Measurements from ENCODE around the gene CCDC107. TPM values are rescaled to one million over a fixed set of nuclear protein-coding genes. Genes with fewer than 3 reads are reported as not detected.

The CCDC107 gene
- total and polyA plus RNA-seq, 2 of the 13 experiments (the other 11 are each of a cell fraction or from before 2014, with no cell fraction given) = 7.1 to 15.2 TPM

- TF ChIP-seq NFAT5 (CRISPR knock-in tag; IDR thresholded peaks at IDR 0.05) (no peak), DPF2 (CRISPR knock-in tag; IDR thresholded peaks at IDR 0.05; ENCODE audit: borderline replicate concordance, low read depth) (peak; percentile 37; the same call in 1 of the 2 replicates), ZNF17 (CRISPR knock-in tag; IDR thresholded peaks at IDR 0.05) (no peak), ETV5 (CRISPR knock-in tag; IDR thresholded peaks at IDR 0.05; ENCODE audit: borderline replicate concordance) (peak; percentile 78), CCAR2 (optimal IDR thresholded peaks at IDR 0.05; ENCODE audit: low read depth, low read length) (no peak), CHD4 (IDR thresholded peaks at IDR 0.05; ENCODE audit: borderline replicate concordance, low read length) (no peak), ARHGAP35 (CRISPR knock-in tag; IDR thresholded peaks at IDR 0.05; ENCODE audit: borderline replicate concordance) (no peak), TGIF2 (CRISPR knock-in tag; IDR thresholded peaks at IDR 0.05) (no peak; the same call in 1 of the 2 replicates), CENPT (CRISPR knock-in tag; IDR thresholded peaks at IDR 0.05; ENCODE audit: low read depth) (no peak), KAT7 (CRISPR knock-in tag; IDR thresholded peaks at IDR 0.05; ENCODE audit: borderline replicate concordance) (no peak), PHF8 (CRISPR knock-in tag; IDR thresholded peaks at IDR 0.05) (peak; percentile 23; the same call in 1 of the 2 replicates), ZNF615 (CRISPR knock-in tag; IDR thresholded peaks at IDR 0.05; ENCODE audit: borderline replicate concordance) (no peak), ZC3H13 (CRISPR knock-in tag; IDR thresholded peaks at IDR 0.05) (no peak), KAT2B (IDR thresholded peaks at IDR 0.05; ENCODE audit: borderline replicate concordance, low read depth, low read length) (no peak), PCBP1 (IDR thresholded peaks at IDR 0.05; ENCODE audit: borderline replicate concordance, low read depth, low read length) (no peak), CEBPG (CRISPR knock-in tag; IDR thresholded peaks at IDR 0.05) (0 out of 2 replicates have a peak, but pooled peaks have one; percentile 13), CC2D1A (CRISPR knock-in tag; IDR thresholded peaks at IDR 0.05) (no peak), HNF1B (CRISPR knock-in tag; IDR thresholded peaks at IDR 0.05) (peak; percentile 23; the same call in 1 of the 2 replicates), RFXAP (CRISPR knock-in tag; IDR thresholded peaks at IDR 0.05; ENCODE audit: borderline replicate concordance) (no peak), SP140L (CRISPR knock-in tag; IDR thresholded peaks at IDR 0.05; ENCODE audit: borderline replicate concordance) (no peak)
- TF ChIP-seq, protein P1, sequence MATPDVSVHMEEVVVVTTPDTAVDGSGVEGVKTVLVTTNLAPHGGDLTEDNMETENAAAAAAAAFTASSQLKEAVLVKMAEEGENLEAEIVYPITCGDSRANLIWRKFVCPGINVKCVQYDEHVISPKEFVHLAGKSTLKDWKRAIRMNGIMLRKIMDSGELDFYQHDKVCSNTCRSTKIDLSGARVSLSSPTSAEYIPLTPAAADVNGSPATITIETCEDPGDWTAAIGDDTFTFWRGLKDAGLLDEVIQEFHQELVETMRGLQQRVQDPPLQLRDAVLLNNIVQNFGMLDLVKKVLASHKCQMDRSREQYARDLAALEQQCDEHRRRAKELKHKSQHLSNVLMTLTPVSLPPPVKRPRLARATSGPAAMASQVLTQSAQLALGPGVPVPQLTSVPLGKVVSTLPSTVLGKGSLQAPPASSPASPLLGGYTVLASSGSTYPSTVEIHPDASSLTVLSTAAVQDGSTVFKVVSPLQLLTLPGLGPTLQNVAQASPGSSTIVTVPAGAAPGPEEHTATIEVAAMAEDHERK (CRISPR knock-in tag; IDR thresholded peaks at IDR 0.05; ENCODE audit: low read depth) = no peak
Observed at GRCh38 chr9:35669331-35670145, 11.4 kb downstream of the CCDC107 start (continued).
